Measurements from ENCODE around the gene ZFAND4.
"Not testable (repeated sequence)": the region's sequence is repeated elsewhere in the genome, so short reads cannot be mapped to it uniquely, and the experiment has no call there.

Gene ZFAND4

GRCh38 chr10:45640049-45640448 lies 32.5 kb downstream of the ZFAND4 start:
- no peak for DNase-seq

GRCh38 chr10:45627412-45628048 lies 45.0 kb downstream of the ZFAND4 start:
- no peak for DNase-seq

DNA sequence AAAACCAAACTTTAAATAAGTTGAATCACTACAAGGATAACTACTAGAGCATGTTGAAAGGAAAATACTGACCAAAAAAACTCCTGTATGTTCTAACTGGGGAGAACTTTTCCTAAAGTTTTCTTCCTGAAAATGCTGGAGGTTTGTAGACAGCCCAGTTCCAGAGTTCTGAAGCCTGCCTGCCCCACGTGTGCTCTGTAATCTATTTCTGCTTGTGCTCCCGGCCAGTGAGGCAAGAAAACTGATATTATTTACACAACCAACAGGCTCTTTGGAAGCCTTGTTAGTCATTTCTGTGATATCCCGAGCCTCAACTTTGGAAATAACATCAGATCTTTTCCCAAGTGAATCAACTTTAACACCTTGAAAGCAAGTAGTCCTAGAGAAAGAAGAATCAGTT lies 46.7 kb downstream of the ZFAND4 start:
- DNase-seq, result no peak

DNA sequence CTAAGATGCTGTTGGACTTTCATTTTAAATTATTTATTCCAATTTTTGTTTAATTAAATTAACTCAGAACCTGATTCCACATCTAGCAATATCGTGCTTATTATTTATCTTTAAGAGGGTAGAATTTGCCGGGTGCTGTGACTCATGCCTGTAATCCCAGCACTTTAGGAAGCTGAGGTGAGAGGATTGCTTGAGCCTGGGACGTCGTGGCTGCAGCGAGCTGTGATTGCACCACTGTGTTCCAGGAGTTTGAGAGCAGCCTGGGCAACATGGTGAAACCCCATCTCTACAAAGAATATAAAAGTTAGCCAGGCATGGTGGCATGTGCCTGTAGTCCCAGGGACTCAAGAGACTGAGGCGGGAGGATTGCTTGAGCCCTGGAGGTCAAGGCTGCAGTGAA lies 47.8 kb downstream of the ZFAND4 start:
- no peak for DNase-seq

DNA sequence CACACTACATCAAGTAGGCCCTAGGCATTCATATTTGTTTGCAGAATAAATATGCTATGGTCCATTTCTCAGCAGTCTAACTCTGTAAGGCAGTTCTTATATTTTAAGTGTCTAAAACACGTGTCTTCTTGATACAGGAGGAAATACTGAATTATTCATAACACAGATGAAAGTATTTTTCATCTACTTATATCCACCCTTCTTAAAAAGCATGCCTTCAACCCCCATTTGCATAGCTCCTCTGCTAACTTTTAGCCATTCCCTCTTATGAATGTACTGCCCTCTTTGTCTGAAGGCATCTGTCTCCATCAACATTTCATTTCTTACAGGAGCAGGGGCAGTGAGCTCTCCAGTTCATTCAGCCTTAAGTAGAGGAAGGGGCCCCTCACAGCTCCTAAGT lies 57.7 kb downstream of the ZFAND4 start:
- DNase-seq, result no peak

GRCh38 chr10:45612741-45613140 lies 59.8 kb downstream of the ZFAND4 start:
- DNase-seq, result no peak

GRCh38 chr10:45608052-45608451 lies 64.5 kb downstream of the ZFAND4 start:
- DNase-seq, result no peak

GRCh38 chr10:45607276-45607675 lies 65.3 kb downstream of the ZFAND4 start:
- no peak for DNase-seq

GRCh38 chr10:45602836-45603235 lies 69.7 kb downstream of the ZFAND4 start:
- no peak for DNase-seq

DNA sequence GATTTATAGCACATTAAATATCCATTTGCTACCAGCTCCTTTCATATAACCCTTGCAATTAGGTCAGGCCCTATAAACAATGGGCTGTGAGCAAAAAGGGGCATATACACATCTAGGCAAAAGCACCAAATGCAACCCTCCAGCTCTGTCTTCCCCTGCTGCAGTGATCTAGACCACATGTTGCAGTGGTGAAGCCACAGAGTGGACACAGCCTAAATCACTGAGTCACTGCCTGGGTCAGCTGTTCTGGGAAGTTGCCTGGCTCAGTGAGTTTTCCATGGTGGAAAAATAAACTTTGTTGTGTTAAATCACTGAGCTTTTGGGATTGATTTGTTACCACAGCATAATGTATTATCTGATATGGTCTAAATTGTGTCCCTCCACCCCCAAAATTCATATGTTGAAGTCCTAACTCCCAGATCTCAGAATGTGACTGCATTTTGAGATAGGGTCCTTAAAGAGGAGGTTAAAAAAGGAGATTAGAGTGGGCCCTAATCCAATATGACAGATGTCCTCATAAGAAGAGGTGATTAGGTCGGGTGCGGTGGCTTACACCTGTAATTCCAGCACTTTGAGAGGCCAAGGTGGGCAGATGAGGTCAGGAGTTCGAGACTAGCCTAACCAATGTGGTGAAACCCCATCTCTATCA lies 70.4 kb downstream of the ZFAND4 start:
- DNase-seq, result no peak

- not testable (repeated sequence) for DNase-seq
These were observed 71.2 kb downstream of the ZFAND4 start for GRCh38 chr10:45601254-45601930.

DNA sequence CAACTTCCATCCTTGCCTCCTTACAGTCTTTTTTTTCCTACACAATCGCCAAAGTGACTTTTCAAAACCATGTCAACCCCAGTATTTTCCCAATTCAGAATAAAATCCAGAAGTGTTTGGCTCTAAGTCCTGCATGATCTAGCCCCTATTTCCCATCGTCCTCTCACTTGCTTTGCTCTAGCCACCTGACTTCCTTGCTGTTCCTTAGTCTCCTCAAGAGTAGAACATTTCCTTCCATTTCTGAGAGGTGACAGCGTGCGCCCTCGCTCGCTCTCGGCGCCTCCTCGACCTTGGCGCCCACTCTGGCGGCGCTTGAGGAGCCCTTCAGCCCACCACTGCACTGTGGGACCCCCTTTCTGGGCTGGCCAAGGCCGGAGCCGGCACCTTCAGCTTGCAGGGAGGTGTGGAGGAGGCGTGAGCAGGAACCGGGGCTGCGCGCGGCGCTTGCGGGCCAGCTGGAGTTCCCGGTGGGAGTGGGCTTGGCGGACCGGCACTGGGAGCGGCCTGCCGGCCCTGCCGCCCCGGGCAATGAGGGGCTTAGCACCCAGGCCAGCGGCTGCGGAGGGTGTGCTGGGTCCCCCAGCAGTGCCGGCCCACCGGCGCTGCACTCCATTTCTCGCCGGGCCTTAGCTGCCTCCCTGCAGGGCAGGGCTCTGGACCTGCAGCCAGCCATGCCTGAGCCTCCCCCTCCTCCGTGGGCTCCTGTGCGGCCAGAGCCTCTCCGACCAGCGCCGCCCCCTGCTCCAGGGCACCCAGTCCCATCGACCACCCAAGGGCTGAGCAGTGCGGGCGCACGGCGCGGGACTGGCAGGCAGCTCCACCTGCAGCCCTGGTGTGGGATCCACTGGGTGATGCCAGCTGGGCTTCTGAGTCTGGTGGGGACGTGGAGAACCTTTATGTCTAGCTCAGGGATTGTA lies 72.0 kb downstream of the ZFAND4 start:
- not testable (repeated sequence) for DNase-seq

GRCh38 chr10:45599646-45600045 lies 72.9 kb downstream of the ZFAND4 start:
- DNase-seq, result no peak

DNA sequence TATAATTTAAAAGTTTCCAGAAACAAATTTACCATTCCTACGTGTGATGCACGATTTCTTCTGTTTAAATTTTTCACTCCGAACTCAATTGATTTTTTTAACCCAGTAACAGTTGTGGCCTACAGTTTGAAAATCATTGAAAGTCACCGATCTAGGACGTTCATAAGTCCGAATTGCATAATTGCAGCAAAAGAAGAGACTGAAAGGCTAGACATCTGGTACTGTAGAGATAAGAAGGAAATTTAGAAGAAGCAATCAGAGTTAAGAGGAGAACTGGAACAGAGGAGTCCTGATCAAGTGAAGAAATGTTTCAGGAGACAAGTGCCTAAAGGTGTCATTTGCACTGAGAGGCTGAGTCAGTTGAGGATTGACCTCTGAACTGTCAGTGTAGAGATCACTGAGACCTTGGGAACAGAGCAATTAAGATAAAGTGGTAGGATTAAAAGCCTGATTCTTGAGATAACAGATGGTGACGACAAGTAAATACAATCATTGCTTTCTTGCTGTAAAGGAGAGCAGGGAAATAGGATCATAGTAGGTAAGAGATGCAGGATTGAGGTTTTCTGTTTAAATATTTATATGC lies 73.5 kb downstream of the ZFAND4 start:
- no peak for DNase-seq

DNA sequence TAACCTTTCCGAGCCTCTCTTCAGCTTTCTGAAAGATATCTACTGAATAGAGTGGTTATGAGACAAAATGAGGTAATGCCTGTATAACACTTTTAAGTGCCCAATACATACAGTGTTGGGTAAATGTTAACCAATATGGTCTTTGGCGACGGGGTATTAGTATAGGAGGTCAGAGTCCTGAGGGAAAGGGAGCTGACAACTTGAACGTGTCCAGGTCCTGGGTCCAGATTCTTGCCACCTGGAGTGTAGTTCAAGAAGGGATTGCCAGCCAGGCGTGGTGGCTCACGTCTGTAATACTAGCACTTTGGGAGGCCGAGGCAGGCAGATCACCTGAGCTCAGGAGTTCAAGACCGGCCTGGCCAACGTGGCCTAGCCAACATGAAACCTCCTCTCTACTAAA lies 76.0 kb downstream of the ZFAND4 start:
- no peak for DNase-seq

GRCh38 chr10:45594276-45595157 lies 78.1 kb downstream of the ZFAND4 start:
- peak; percentile 63 to 69 for DNase-seq

DNA sequence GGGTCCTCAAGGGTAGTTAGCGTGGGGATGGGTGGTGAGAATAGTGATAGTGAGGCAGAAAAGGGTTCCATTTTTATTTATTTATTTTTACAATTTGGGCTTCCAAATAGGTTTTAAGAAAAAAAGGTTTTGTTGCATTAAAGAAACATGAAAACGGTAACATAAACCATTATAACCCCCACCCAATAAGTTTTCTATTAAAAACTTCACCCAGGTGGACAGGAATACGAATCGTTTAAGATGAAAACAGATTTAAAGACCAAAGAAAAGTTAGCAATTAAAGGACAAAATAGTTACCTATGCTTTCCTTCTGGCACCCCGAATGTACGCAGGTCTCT lies 78.7 kb downstream of the ZFAND4 start:
- no peak for DNase-seq

DNA sequence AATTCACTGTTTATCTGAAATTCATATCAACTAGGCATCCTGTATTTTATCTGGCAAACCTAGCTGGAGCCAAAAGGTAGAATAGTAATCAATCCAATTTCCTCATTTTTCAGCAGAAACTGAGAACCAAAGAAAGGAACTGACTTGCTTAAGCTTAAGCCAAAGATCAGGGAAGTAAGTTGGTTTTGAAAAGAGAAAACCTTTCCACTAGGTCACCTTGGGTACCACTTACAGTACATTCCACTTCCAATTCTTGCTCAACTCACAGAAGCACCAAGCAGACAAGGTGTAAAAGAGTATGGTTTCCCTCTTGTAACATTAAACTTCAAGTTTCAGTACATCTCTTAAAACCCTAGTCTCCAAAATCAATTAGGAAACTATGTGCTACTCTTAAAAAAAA lies 79.6 kb downstream of the ZFAND4 start:
- no peak for DNase-seq

DNA sequence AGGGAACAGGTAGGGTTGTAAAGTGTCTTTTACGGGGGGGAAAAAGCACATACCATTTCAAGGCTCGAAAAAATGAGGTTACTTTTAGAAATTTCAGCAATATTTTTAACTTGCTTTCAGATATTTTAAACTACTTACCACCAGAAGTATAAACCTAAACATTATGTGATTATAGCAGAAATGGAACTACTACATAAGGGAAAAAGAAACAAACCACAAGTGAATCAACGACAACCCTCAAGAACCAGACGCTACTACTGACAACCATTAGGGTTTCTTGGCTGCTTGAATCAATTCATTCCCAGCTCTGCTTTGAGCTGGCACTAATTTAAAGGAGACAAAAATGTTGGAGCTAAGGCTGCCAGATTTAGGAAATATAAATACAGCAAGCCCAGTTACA lies 80.1 kb downstream of the ZFAND4 start:
- DNase-seq, result no peak

- DNase-seq, result no peak
These were observed 81.3 kb downstream of the ZFAND4 start for GRCh38 chr10:45591280-45591679.

- DNase-seq, result no peak
These were observed 82.7 kb downstream of the ZFAND4 start for GRCh38 chr10:45589868-45590267.

GRCh38 chr10:45589009-45589408 lies 83.6 kb downstream of the ZFAND4 start:
- DNase-seq, result no peak
